HPDE6-E6E7 (cell line): ENCODE results near the gene FLVCR1.

Experiments
- DNase-seq: peaks from one replicate; pipeline ENCODE4 v3.0.0; 2011; ENCODE audit warnings: missing footprints; ENCODE audit errors: extremely low spot score

FLVCR1 gene

GRCh38 chr1:212945463-212946160, 87.5 kb downstream of the FLVCR1 start:
- no peak for DNase-seq

DNA sequence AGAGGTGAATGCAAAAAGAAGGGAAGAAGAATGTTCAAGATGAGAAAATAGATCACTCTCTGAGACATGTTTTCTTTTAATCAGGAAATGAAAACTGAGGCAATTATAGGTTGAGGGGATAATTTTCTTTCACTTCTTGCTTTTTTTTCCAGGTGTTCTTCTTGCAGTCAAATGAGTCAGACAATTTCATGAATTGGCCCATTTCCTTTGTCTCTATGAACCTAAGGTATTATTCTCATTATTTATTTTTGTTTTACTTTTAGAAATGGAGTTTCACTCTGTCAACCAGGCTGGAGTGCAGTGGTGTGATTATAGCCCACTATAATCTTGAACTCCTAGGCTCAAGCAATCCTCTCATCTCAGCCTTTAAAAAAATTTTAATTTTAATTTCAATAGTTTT, 88.8 kb downstream of the FLVCR1 start:
- DNase-seq, result no peak
